Loucy (cell line): ENCODE results near the gene PKP4.

Source experiments
- EZH2phosphoT487 ChIP-seq: fragments of 200-600 bp; IDR thresholded peaks from 2 replicates; pipeline ENCODE4 v1.6.1; 2018; ENCODE audit warnings: antibody characterized with exemption, mild to moderate bottlenecking, moderate library complexity, borderline replicate concordance
- TF ChIP-seq, protein P1 (sequence below): fragments of 200-600 bp; sonication (generic); conservative IDR thresholded peaks from 2 replicates; pipeline ENCODE4 v1.5.1; 2014; ENCODE audit warnings: mild to moderate bottlenecking, antibody characterized with exemption, low read length

DNA sequence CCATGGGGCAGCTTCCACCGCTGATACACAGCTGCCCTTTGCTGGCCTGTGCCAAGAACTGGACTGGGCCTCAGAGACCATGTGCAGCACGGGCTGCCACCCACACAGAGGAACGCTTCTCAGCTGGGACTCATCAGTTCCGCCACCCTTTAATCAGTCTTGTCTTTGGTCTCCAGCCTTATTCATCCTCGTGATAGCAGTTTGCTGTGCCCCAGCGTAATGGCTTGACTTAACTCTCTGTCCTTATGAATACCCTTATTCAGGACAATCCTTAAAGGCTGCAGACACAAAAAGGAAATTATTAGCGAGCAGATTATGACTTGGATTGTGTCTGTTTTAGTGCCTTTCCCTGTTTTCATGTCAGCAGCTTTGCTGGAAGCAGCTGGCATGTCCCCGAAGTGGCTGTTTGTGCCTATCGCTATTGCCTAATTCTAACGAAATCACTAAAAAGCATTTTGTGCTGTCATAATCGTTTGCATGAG, 229.5 kb downstream of the PKP4 start:
- TF ChIP-seq, protein P1, sequence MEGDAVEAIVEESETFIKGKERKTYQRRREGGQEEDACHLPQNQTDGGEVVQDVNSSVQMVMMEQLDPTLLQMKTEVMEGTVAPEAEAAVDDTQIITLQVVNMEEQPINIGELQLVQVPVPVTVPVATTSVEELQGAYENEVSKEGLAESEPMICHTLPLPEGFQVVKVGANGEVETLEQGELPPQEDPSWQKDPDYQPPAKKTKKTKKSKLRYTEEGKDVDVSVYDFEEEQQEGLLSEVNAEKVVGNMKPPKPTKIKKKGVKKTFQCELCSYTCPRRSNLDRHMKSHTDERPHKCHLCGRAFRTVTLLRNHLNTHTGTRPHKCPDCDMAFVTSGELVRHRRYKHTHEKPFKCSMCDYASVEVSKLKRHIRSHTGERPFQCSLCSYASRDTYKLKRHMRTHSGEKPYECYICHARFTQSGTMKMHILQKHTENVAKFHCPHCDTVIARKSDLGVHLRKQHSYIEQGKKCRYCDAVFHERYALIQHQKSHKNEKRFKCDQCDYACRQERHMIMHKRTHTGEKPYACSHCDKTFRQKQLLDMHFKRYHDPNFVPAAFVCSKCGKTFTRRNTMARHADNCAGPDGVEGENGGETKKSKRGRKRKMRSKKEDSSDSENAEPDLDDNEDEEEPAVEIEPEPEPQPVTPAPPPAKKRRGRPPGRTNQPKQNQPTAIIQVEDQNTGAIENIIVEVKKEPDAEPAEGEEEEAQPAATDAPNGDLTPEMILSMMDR, result no peak
- no peak for TF ChIP-seq EZH2phosphoT487
